ENCODE data around the gene CCDC87.

DNA sequence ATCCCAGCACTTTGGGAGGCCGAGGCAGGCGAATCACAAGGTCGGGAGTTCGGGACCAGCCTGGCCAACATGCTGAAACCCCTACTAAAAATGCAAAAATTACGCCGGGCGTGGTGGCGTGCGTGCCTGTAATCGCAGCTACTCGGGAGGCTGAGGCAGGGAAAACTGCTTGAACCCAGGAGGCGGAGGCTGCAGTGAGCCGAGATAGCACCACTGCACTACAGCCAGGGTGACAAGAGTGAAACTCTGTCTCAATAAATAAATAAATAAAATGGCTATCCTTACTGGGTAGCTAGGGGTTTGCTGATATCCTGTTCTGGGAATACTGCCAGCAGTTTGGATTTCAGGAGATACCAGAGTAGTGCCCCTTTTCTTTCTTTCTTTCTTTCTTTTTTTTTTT lies 21.2 kb upstream of the CCDC87 start:
- no peak for TF ChIP-seq CTCF (IDR thresholded peaks at IDR 0.05)
- TF ChIP-seq ZFX (IDR thresholded peaks at IDR 0.05; ENCODE audit: borderline replicate concordance) = no peak
